ENCODE measurements around the gene ANKRD60. TPM values are rescaled to one million over a fixed set of nuclear protein-coding genes. Genes with fewer than 3 reads are reported as not detected.
A peak's percentile ranks its signal among the peaks of the same experiment; 100 is the strongest.

The ANKRD60 gene
- total RNA-seq, 1 experiment from 2014 or later = not detected

DNA sequence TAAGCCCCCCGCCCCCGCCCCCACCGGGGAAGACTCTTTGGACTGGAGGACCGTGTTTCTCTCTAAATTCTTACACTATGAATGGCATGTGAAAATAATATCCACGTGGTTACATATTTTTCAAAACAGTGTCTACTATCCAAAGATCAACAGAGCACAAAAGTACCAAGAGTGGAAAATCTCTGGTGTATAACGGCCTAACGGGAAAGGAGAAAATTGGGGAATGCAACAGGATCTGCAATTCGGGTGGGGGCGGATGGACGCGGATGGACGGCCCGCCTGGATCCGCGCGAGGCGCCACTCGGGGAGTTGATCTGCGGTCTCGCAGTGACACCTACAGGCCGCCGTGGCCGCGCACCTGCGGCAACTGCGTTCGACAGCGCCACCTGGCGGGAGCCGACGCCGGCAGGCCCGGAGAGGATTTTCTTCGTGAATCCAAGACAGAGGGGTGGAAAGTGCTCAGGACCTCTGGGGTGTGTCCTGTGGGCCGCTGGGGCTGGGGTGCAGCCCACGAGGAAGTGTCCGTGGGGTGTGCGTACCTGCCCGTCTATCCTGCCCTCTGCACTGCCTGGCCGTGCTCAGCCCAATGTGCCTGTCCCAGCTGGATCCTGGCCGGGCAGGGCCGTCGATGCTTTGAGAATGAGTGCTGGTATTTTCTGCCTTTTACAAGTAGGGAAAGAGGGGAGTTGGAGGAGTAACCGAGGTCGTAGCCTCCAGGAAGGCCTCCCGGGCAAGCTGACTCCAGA, 18.6 kb downstream of the ANKRD60 start (continued):
- TF ChIP-seq CDX4 (CRISPR knock-in tag; IDR thresholded peaks at IDR 0.05; ENCODE audit: borderline replicate concordance) = no peak
- no peak for TF ChIP-seq ZNF396 (CRISPR knock-in tag; IDR thresholded peaks at IDR 0.05; ENCODE audit: borderline replicate concordance)
- peak; percentile 54; the same call in 1 of the 2 replicates for TF ChIP-seq SP1 (CRISPR knock-in tag; conservative IDR thresholded peaks at IDR 0.05)
- no peak for TF ChIP-seq ZNF423 (CRISPR knock-in tag; IDR thresholded peaks at IDR 0.05)
- no peak for TF ChIP-seq ATF1 (CRISPR knock-in tag; IDR thresholded peaks at IDR 0.05)
- TF ChIP-seq, protein P1, sequence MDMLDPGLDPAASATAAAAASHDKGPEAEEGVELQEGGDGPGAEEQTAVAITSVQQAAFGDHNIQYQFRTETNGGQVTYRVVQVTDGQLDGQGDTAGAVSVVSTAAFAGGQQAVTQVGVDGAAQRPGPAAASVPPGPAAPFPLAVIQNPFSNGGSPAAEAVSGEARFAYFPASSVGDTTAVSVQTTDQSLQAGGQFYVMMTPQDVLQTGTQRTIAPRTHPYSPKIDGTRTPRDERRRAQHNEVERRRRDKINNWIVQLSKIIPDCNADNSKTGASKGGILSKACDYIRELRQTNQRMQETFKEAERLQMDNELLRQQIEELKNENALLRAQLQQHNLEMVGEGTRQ (CRISPR knock-in tag; IDR thresholded peaks at IDR 0.05) = no peak
- TF ChIP-seq ESRRA (CRISPR knock-in tag; IDR thresholded peaks at IDR 0.05; ENCODE audit: borderline replicate concordance) = no peak
- peak; percentile 71; the same call in 1 of the 2 replicates for TF ChIP-seq GABPB1 (CRISPR knock-in tag; IDR thresholded peaks at IDR 0.05)
- TF ChIP-seq NR2C2 (CRISPR knock-in tag; IDR thresholded peaks at IDR 0.05) = no peak
- TF ChIP-seq, protein P2, sequence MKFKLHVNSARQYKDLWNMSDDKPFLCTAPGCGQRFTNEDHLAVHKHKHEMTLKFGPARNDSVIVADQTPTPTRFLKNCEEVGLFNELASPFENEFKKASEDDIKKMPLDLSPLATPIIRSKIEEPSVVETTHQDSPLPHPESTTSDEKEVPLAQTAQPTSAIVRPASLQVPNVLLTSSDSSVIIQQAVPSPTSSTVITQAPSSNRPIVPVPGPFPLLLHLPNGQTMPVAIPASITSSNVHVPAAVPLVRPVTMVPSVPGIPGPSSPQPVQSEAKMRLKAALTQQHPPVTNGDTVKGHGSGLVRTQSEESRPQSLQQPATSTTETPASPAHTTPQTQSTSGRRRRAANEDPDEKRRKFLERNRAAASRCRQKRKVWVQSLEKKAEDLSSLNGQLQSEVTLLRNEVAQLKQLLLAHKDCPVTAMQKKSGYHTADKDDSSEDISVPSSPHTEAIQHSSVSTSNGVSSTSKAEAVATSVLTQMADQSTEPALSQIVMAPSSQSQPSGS (CRISPR knock-in tag; IDR thresholded peaks at IDR 0.05; ENCODE audit: borderline replicate concordance, low read depth) = no peak
- no peak for TF ChIP-seq ZNF532 (CRISPR knock-in tag; IDR thresholded peaks at IDR 0.05; ENCODE audit: borderline replicate concordance)
- no peak for TF ChIP-seq PRRX2 (CRISPR knock-in tag; IDR thresholded peaks at IDR 0.05)
- no peak for TF ChIP-seq IRF2 (CRISPR knock-in tag; IDR thresholded peaks at IDR 0.05; ENCODE audit: borderline replicate concordance, low read depth)
- TF ChIP-seq, protein P3, sequence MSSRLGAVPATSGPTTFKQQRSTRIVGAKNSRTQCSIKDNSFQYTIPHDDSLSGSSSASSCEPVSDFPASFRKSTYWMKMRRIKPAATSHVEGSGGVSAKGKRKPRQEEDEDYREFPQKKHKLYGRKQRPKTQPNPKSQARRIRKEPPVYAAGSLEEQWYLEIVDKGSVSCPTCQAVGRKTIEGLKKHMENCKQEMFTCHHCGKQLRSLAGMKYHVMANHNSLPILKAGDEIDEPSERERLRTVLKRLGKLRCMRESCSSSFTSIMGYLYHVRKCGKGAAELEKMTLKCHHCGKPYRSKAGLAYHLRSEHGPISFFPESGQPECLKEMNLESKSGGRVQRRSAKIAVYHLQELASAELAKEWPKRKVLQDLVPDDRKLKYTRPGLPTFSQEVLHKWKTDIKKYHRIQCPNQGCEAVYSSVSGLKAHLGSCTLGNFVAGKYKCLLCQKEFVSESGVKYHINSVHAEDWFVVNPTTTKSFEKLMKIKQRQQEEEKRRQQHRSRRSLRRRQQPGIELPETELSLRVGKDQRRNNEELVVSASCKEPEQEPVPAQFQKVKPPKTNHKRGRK (CRISPR knock-in tag; IDR thresholded peaks at IDR 0.05; ENCODE audit: borderline replicate concordance) = no peak
- no peak for TF ChIP-seq ZSCAN18 (CRISPR knock-in tag; IDR thresholded peaks at IDR 0.05)
- TF ChIP-seq FOXJ3 (CRISPR knock-in tag; IDR thresholded peaks at IDR 0.05; ENCODE audit: borderline replicate concordance) = no peak
- no peak for TF ChIP-seq EMX1 (CRISPR knock-in tag; IDR thresholded peaks at IDR 0.05)
- TF ChIP-seq, protein P4, sequence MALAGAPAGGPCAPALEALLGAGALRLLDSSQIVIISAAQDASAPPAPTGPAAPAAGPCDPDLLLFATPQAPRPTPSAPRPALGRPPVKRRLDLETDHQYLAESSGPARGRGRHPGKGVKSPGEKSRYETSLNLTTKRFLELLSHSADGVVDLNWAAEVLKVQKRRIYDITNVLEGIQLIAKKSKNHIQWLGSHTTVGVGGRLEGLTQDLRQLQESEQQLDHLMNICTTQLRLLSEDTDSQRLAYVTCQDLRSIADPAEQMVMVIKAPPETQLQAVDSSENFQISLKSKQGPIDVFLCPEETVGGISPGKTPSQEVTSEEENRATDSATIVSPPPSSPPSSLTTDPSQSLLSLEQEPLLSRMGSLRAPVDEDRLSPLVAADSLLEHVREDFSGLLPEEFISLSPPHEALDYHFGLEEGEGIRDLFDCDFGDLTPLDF (CRISPR knock-in tag; IDR thresholded peaks at IDR 0.05) = no peak
- no peak for TF ChIP-seq NR1H2 (CRISPR knock-in tag; IDR thresholded peaks at IDR 0.05)
- TF ChIP-seq NFYB (CRISPR knock-in tag; conservative IDR thresholded peaks at IDR 0.05; ENCODE audit: low read depth) = no peak
- TF ChIP-seq RELA (CRISPR knock-in tag; IDR thresholded peaks at IDR 0.05; ENCODE audit: borderline replicate concordance) = no peak
- TF ChIP-seq STAT6 (CRISPR knock-in tag; conservative IDR thresholded peaks at IDR 0.05; ENCODE audit: low read depth) = no peak
- no peak for TF ChIP-seq ZNF121 (CRISPR knock-in tag; IDR thresholded peaks at IDR 0.05)

Data from WTC11 (cell line).